ENCODE measurements around the gene CASR. TPM values are rescaled to one million over a fixed set of nuclear protein-coding genes. Genes with fewer than 3 reads are reported as not detected.
"Not testable (repeated sequence)": the region's sequence is repeated elsewhere in the genome, so short reads cannot be mapped to it uniquely, and the experiment has no call there.

Gene CASR
- total and polyA plus RNA-seq, 5 donors from 2014 or later: 0.16 to 0.45 TPM; not detected in 3

DNA sequence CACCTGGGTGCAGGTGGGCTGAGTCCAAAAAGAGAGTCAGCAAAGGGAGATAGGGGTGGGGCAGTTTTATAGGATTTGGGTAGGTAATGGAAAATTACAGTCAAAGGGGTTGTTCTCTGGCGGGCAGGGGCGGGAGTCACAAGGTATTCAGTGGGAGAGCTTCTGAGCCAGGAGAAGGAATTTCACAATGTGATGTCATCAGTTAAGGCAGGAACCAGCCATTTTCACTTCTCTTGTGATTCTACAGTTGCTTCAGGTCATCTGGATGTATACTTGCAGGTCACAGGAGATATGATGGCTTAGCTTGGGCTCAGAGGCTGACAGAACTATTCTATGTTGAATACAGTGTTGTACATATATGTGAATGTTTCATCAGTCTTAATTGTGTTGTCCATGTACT lies 12.1 kb upstream of the CASR start:
- H3K9me3 ChIP-seq (ENCODE audit: control insufficient read depth in 2 of 2, low read length in 2 of 2); H3K27ac ChIP-seq (ENCODE audit: insufficient read depth, low read length, poor library complexity, severe bottlenecking); H3K4me3 Mint-ChIP-seq; H3K27ac Mint-ChIP-seq; H3K4me1 Mint-ChIP-seq; H3K4me1 ChIP-seq (ENCODE audit: control insufficient read depth, insufficient read depth, low read length, poor library complexity, severe bottlenecking); ATAC-seq (ENCODE audit: low read depth in 2 of 2); H3K4me3 ChIP-seq (ENCODE audit: low read depth, low read length); H3K27me3 Mint-ChIP-seq; H3K27me3 ChIP-seq (ENCODE audit: control insufficient read depth, insufficient read depth, low read length); H3K36me3 Mint-ChIP-seq; H3K36me3 ChIP-seq (ENCODE audit: control insufficient read depth, insufficient read depth, low read length); DNase-seq: not testable (repeated sequence)
- peaks cover 0 to 15% (median 5%) of the 10 kb centered on the region in 7 donors for H3K9me3 Mint-ChIP-seq

DNA sequence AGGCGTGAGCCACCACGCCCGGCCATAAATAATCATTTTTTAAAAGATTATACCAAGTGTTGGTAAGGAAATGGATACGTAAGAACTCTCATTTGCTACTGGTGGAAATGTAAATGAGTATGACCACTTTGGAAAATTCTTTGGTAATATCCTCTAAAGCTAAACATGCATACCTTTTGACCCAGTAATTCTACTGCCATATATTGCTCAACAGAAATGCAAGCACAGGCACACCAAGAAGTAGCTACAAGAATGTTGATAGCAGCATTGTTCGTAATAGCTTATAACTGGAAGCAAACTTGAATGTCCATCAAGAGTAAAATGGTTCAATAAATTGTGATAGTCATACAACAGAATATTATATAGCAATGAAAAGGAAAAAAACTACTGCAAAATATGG lies 4.8 kb upstream of the CASR start:
- ATAC-seq (ENCODE audit: low read depth in 2 of 2) (no peak), DNase-seq (no peak)
- Mint-ChIP-seq H3K4me3 (no peak overlapping the region), H3K4me1 (peaks cover 0 to 1% (median 0%) of the 10 kb centered on the region in 4 donors), H3K27ac (no peak overlapping the region), H3K36me3 (no peaks in the 10 kb centered on the region), H3K27me3 (peaks cover 38% of the 10 kb centered on the region), H3K9me3 (peaks cover 0 to 7% (median 0%) of the 10 kb centered on the region in 7 donors)
- H3K27me3 ChIP-seq (ENCODE audit: control insufficient read depth, insufficient read depth, low read length): peaks cover 16% of the 10 kb centered on the region
- H3K36me3 ChIP-seq (ENCODE audit: control insufficient read depth, insufficient read depth, low read length): no peaks in the 10 kb centered on the region
- no peak overlapping the region for H3K4me3 ChIP-seq (ENCODE audit: low read depth, low read length)
- no peaks in the 10 kb centered on the region for H3K9me3 ChIP-seq (ENCODE audit: control insufficient read depth in 2 of 2, low read length in 2 of 2)
- no peak overlapping the region for H3K27ac ChIP-seq (ENCODE audit: insufficient read depth, low read length, poor library complexity, severe bottlenecking)
- H3K4me1 ChIP-seq (ENCODE audit: control insufficient read depth, insufficient read depth, low read length, poor library complexity, severe bottlenecking): no peaks in the 10 kb centered on the region

GRCh38 chr3:122183893-122184590 lies 574 bp downstream of the CASR start:
- Mint-ChIP-seq H3K9me3 (peaks cover 0 to 5% (median 0%) of the 10 kb centered on the region in 7 donors), H3K27me3 (peaks cover 76% of the 10 kb centered on the region), H3K27ac (no peak overlapping the region), H3K4me1 (peaks cover 0 to 2% (median 0%) of the 10 kb centered on the region in 4 donors), H3K36me3 (no peaks in the 10 kb centered on the region), H3K4me3 (peak overlapping the region in 1 of 4 donors; percentile 42)
- no peak for ATAC-seq (ENCODE audit: low read depth in 2 of 2)
- Histone ChIP-seq H3K27ac (ENCODE audit: insufficient read depth, low read length, poor library complexity, severe bottlenecking) (no peak overlapping the region), H3K27me3 (ENCODE audit: control insufficient read depth, insufficient read depth, low read length) (peaks cover 28% of the 10 kb centered on the region), H3K4me3 (ENCODE audit: low read depth, low read length) (no peak overlapping the region), H3K36me3 (ENCODE audit: control insufficient read depth, insufficient read depth, low read length) (no peaks in the 10 kb centered on the region), H3K9me3 (ENCODE audit: control insufficient read depth in 2 of 2, low read length in 2 of 2) (no peaks in the 10 kb centered on the region), H3K4me1 (ENCODE audit: control insufficient read depth, insufficient read depth, low read length, poor library complexity, severe bottlenecking) (no peaks in the 10 kb centered on the region)
- no peak for DNase-seq

- no peaks in the 10 kb centered on the region for H3K36me3 ChIP-seq (ENCODE audit: control insufficient read depth, insufficient read depth, low read length)
- H3K4me3 Mint-ChIP-seq: no peak overlapping the region
- H3K4me1 ChIP-seq (ENCODE audit: control insufficient read depth, insufficient read depth, low read length, poor library complexity, severe bottlenecking): no peaks in the 10 kb centered on the region
- ATAC-seq (ENCODE audit: low read depth in 2 of 2): no peak
- H3K36me3 Mint-ChIP-seq: no peaks in the 10 kb centered on the region
- H3K27me3 ChIP-seq (ENCODE audit: control insufficient read depth, insufficient read depth, low read length): peaks cover 30% of the 10 kb centered on the region
- no peak overlapping the region for H3K4me3 ChIP-seq (ENCODE audit: low read depth, low read length)
- H3K27ac ChIP-seq (ENCODE audit: insufficient read depth, low read length, poor library complexity, severe bottlenecking): no peak overlapping the region
- H3K27me3 Mint-ChIP-seq: peaks cover 77% of the 10 kb centered on the region
- peaks cover 0 to 2% (median 0%) of the 10 kb centered on the region in 4 donors for H3K4me1 Mint-ChIP-seq
- H3K9me3 Mint-ChIP-seq: peaks cover 0 to 5% (median 0%) of the 10 kb centered on the region in 7 donors
- DNase-seq: no peak
- no peak overlapping the region for H3K27ac Mint-ChIP-seq
- H3K9me3 ChIP-seq (ENCODE audit: control insufficient read depth in 2 of 2, low read length in 2 of 2): no peaks in the 10 kb centered on the region
These were observed 1.1 kb downstream of the CASR start for GRCh38 chr3:122184591-122184929.

DNA sequence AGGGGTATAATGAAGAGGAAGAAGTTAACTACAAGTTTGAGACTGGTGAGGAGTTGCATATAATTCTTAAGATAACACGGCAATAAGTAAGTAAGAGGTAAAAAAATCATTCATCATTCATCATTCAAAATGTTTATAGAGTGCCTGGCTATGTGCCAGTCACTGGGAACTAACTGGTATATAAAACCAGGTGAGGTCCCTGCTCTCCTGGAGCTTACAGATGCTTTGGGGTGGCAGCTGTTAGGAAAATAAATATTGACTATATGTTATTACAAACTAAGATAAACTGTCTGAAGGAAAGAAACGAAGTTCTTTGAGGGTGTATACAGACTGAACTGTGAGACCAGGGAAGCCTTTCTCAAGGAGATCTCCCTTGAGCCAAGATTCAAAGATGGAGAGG lies 2.9 kb downstream of the CASR start:
- H3K9me3 ChIP-seq (ENCODE audit: control insufficient read depth in 2 of 2, low read length in 2 of 2): no peaks in the 10 kb centered on the region
- Mint-ChIP-seq H3K9me3 (peaks cover 0 to 5% (median 0%) of the 10 kb centered on the region in 7 donors), H3K27ac (no peak overlapping the region), H3K27me3 (peaks cover 79% of the 10 kb centered on the region), H3K36me3 (no peaks in the 10 kb centered on the region), H3K4me1 (peaks cover 0 to 2% (median 0%) of the 10 kb centered on the region in 4 donors), H3K4me3 (no peak overlapping the region)
- H3K4me3 ChIP-seq (ENCODE audit: low read depth, low read length): no peak overlapping the region
- ATAC-seq (ENCODE audit: low read depth in 2 of 2) (no peak), DNase-seq (no peak)
- H3K36me3 ChIP-seq (ENCODE audit: control insufficient read depth, insufficient read depth, low read length): no peaks in the 10 kb centered on the region
- peaks cover 33% of the 10 kb centered on the region for H3K27me3 ChIP-seq (ENCODE audit: control insufficient read depth, insufficient read depth, low read length)
- no peak overlapping the region for H3K27ac ChIP-seq (ENCODE audit: insufficient read depth, low read length, poor library complexity, severe bottlenecking)
- no peaks in the 10 kb centered on the region for H3K4me1 ChIP-seq (ENCODE audit: control insufficient read depth, insufficient read depth, low read length, poor library complexity, severe bottlenecking)

- H3K27ac ChIP-seq (ENCODE audit: insufficient read depth, low read length, poor library complexity, severe bottlenecking): no peak overlapping the region
- Mint-ChIP-seq H3K4me3 (no peak overlapping the region), H3K27ac (no peak overlapping the region), H3K27me3 (peaks cover 62% of the 10 kb centered on the region), H3K4me1 (peaks cover 0 to under 1% (median 0%) of the 10 kb centered on the region in 4 donors), H3K36me3 (no peaks in the 10 kb centered on the region), H3K9me3 (peaks cover 0 to 6% (median 0%) of the 10 kb centered on the region in 7 donors)
- no peak for ATAC-seq (ENCODE audit: low read depth in 2 of 2)
- peaks cover 21% of the 10 kb centered on the region for H3K27me3 ChIP-seq (ENCODE audit: control insufficient read depth, insufficient read depth, low read length)
- H3K9me3 ChIP-seq (ENCODE audit: control insufficient read depth in 2 of 2, low read length in 2 of 2): no peaks in the 10 kb centered on the region
- H3K36me3 ChIP-seq (ENCODE audit: control insufficient read depth, insufficient read depth, low read length): no peaks in the 10 kb centered on the region
- no peak for DNase-seq
- no peak overlapping the region for H3K4me3 ChIP-seq (ENCODE audit: low read depth, low read length)
- no peaks in the 10 kb centered on the region for H3K4me1 ChIP-seq (ENCODE audit: control insufficient read depth, insufficient read depth, low read length, poor library complexity, severe bottlenecking)
These were observed 5.3 kb downstream of the CASR start for GRCh38 chr3:122188737-122189136.

DNA sequence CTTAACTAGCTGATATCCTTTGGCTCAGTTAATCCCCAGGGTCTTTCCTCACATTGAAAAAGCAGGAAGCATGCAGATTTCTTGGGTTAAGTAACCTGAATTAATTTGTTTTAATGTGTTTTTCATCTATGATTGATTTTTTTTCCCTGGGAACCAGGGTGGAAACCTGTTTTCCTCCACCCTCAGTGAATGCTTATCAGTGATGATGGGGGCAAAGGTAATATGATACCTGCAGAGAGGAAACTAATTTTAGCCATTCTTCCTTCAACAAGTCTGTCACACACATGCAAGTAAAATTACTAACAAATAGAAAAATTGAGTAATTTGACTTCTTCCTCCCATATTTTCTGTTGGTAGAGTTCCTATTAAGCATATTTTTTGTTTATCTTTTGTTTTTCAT lies 5.9 kb downstream of the CASR start:
- Histone ChIP-seq H3K36me3 (ENCODE audit: control insufficient read depth, insufficient read depth, low read length) (no peaks in the 10 kb centered on the region), H3K9me3 (ENCODE audit: control insufficient read depth in 2 of 2, low read length in 2 of 2) (no peaks in the 10 kb centered on the region), H3K4me1 (ENCODE audit: control insufficient read depth, insufficient read depth, low read length, poor library complexity, severe bottlenecking) (no peaks in the 10 kb centered on the region), H3K27me3 (ENCODE audit: control insufficient read depth, insufficient read depth, low read length) (peaks cover 21% of the 10 kb centered on the region), H3K27ac (ENCODE audit: insufficient read depth, low read length, poor library complexity, severe bottlenecking) (no peak overlapping the region), H3K4me3 (ENCODE audit: low read depth, low read length) (no peak overlapping the region)
- ATAC-seq (ENCODE audit: low read depth in 2 of 2): no peak
- Mint-ChIP-seq H3K4me3 (no peak overlapping the region), H3K27ac (no peak overlapping the region), H3K36me3 (no peaks in the 10 kb centered on the region), H3K27me3 (peaks cover 65% of the 10 kb centered on the region), H3K9me3 (peaks cover 0 to 6% (median 0%) of the 10 kb centered on the region in 7 donors), H3K4me1 (no peaks in the 10 kb centered on the region)
- no peak for DNase-seq

DNA sequence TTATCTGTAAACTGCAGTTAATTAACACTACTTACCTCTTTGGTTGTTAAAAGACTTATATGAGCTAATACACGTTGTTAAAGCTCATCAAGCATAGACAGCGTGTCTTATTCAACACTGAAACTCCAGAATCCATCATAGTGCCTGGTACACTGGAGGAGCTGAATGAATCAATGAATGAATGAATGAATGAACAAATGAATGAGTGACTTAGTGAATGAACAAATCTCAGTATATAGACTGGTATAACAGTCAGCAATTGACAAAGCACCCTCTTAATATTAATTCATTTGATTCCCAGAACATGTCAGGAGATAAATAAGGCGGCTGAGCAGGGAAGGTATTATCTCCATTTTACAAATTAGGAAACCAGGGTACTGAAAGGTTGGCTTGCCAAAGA lies 7.1 kb downstream of the CASR start:
- Mint-ChIP-seq H3K4me3 (no peak overlapping the region), H3K36me3 (no peaks in the 10 kb centered on the region), H3K9me3 (peaks cover 0 to 6% (median 0%) of the 10 kb centered on the region in 7 donors), H3K4me1 (no peaks in the 10 kb centered on the region), H3K27ac (no peak overlapping the region), H3K27me3 (peaks cover 56% of the 10 kb centered on the region)
- Histone ChIP-seq H3K9me3 (ENCODE audit: control insufficient read depth in 2 of 2, low read length in 2 of 2) (no peaks in the 10 kb centered on the region), H3K27me3 (ENCODE audit: control insufficient read depth, insufficient read depth, low read length) (peaks cover 13% of the 10 kb centered on the region), H3K4me1 (ENCODE audit: control insufficient read depth, insufficient read depth, low read length, poor library complexity, severe bottlenecking) (no peaks in the 10 kb centered on the region), H3K4me3 (ENCODE audit: low read depth, low read length) (no peak overlapping the region), H3K36me3 (ENCODE audit: control insufficient read depth, insufficient read depth, low read length) (no peaks in the 10 kb centered on the region), H3K27ac (ENCODE audit: insufficient read depth, low read length, poor library complexity, severe bottlenecking) (no peak overlapping the region)
- ATAC-seq (ENCODE audit: low read depth in 2 of 2): no peak
- no peak for DNase-seq

All from CD4-positive, CD25-positive, alpha-beta regulatory T cell (primary cell).